NCI-H2196 (cell line): Measurements from ENCODE around the gene PHC2.
A peak's percentile ranks its signal among the peaks of the same experiment; 100 is the strongest.

Experiments used
- DNase-seq: peaks from one replicate; lab custom pipeline; 2025; ENCODE audit not compliant: unreplicated experiment; lab: John Stamatoyannopoulos, UW

PHC2 gene, protein sequence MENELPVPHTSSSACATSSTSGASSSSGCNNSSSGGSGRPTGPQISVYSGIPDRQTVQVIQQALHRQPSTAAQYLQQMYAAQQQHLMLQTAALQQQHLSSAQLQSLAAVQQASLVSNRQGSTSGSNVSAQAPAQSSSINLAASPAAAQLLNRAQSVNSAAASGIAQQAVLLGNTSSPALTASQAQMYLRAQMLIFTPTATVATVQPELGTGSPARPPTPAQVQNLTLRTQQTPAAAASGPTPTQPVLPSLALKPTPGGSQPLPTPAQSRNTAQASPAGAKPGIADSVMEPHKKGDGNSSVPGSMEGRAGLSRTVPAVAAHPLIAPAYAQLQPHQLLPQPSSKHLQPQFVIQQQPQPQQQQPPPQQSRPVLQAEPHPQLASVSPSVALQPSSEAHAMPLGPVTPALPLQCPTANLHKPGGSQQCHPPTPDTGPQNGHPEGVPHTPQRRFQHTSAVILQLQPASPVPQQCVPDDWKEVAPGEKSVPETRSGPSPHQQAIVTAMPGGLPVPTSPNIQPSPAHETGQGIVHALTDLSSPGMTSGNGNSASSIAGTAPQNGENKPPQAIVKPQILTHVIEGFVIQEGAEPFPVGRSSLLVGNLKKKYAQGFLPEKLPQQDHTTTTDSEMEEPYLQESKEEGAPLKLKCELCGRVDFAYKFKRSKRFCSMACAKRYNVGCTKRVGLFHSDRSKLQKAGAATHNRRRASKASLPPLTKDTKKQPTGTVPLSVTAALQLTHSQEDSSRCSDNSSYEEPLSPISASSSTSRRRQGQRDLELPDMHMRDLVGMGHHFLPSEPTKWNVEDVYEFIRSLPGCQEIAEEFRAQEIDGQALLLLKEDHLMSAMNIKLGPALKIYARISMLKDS

DNA sequence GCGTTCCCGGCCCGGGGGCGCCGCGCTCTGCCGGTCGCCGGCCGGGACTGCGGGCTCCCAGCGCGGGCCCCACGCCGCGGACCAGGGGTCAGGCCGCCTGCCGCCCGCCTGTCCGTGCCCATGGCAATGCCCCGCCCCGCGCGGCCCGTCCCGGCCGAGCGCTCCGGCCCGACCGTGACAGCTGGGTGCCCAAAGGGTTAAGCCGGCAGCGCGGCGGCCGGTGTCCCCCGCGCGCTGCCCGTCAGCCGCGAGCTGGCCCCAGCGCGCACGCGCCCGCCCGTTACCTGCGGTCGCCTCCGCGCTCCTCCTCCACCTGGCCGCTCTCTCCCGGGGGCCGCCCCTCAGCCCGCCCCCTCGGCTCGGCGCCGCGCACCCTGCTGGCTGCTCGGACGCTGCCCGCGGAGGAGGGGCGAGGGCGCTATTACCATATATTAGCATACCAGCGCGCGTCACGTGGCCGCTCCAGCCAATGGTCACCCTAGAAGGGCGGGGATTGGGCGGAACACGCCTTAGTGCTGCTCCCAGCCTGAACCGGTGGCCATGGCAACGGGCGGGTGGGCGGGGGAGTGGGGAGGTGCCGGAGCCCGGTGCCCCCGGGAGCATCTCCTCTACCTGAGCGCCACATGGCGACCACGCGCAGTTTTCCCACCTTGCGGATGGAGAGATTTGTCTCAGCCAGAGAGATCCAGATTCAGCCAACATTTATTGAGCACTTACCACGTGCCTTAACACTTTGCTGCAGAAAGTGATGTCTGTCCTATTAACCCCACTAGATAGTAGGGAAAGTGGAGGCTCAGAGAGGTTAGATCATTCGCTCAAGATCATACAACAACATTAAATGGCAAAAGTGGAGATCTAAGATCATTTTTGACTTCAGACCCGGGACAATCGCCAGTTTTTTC, at the start of gene PHC2:
Gene PHC2 (minus strand): TSS at position 404 of the 902 bp plus-strand sequence. CDS start 55,556 bp downstream, outside the sequence.
- peak; percentile 98 for DNase-seq

DNA sequence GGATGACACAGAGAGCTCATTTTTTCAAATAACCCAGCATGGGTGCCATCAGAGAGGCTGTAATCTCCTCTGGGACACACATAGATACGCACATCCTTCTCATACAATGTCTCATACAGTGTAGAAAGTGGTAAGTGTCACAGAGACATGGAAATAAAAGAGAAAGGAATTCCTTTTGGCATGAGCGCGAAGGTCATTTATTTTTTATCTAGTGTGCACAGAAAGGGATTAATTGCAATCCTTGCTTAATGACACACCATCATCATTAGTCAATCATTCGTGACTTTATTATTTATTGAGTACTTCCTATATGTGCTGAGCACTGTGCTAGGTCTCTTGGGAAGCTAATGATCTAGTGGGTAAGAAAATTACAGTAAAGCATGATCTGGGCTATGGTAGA, 46.6 kb upstream of the PHC2 start:
- no peak for DNase-seq

DNA sequence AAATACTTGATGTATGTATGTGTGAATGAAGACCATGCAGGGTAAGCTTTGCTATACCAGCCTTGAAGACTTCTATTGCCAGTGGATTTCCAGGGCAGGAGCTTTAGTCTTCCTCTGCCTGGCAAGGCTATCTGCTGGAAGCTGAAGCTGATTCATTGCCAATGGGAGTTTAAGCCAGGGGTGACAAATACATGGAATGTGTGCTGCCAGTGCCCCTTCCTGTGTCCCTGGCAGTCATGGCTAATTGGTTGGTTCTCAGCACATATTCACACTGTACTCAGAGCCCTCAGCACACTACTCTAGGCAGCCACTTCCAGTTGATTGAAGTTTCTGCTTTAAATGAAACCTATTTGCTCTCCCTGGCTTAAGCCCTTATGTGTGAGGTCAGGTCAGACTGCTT, 43.0 kb upstream of the PHC2 start:
- no peak for DNase-seq

DNA sequence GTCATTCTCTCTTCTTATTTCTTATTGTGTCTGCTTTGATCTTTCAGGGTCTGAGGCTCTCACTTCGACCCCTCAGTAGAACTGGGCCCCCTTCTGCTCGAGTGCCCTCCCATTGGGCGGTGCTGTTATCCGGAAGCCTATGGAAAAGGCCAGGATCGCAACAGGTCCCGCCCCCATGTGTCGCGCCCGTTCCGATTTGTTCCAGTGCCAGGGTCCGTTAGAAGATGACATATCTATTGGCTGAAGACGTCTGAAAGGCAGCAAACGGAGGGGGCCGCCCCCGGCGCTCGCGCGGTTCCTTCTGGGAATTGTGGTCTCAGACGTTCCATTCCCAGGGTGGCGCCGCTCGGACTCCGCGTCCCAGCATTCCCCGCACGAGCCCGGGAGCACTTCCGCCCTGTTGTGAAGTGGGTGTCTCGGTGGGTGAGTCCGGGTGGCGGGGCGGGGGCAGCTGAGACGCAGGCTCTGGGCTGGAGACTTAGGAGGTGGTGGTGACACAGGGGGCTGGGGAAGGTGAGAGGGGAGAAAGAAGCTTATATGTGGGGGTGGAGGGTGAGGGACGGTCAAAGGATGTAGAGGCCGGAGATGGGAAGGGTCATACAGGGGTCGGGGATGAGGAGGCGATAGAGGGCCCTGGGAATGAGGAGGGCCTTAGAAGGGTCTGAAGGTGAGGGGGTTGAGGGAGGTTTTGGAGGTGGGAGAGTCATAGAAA, 41.5 kb upstream of the PHC2 start, which contains the start of gene ZSCAN20:
Gene ZSCAN20 (plus strand): TSS at position 377 of the 712 bp plus-strand sequence. CDS start 6,644 bp downstream, outside the sequence.
- DNase-seq: peak; percentile 98

DNA sequence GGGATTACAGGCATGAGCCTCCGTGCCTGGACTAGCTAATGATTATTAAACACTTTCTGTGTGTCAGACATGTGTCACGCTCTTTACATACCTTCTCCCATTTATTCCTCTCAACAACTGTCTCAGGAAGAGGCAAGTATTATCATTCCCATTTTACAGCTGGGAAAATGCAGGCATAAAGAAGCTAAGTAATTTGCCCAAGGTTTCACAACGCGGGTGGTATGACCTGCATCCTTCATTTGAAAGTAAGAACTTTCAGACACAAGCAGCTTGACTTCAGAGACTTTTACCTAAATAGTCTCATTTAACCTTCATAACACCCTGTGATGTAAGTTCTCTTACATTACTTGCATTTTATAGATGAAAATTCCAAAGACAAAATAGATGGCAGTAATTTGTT, 40.5 kb upstream of the PHC2 start:
- DNase-seq: no peak

DNA sequence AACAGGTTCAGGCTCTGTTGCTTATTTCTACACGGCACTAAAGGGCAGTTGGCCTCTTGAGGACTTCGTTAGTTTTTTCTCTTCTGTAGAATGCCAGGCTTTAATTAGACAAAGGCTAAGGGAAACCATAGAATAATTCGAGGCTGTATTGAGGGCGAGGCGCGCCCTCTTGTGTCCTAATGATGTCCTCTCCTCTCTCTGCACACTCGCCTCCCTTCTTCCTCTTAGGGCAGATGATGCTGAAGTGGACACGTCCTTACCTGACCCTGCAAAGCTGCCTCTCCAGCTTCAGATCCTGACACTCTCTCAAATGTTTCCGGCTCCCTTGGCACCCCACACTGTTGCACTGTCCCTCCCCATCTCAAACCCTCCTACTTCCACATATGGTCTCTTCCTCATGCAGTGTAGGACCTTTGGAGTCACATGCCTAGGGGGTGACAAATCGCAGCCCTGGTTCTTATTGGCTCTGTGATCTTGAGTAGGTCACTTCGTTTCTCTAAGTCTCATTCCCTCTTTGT, 39.7 kb upstream of the PHC2 start:
- peak; percentile 91 for DNase-seq

DNA sequence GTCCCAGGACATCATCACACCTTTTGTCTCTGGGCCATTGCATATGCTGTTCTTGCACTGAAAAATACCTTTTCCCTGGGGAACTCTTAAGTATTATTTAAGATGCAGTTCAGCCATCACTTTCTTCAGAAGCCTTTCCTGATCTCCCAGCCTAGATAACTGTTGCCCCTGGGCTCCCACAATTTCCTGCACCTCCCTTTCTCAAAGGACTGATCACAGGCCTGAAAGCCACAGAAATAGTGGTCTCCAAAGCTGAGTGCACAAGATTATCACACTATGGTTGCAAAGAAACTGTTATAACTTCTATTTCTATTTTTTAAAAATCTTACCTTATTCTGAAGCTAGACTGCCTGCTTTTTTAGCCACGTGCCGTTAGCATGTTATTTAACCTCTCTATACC, 38.8 kb upstream of the PHC2 start:
- no peak for DNase-seq

DNA sequence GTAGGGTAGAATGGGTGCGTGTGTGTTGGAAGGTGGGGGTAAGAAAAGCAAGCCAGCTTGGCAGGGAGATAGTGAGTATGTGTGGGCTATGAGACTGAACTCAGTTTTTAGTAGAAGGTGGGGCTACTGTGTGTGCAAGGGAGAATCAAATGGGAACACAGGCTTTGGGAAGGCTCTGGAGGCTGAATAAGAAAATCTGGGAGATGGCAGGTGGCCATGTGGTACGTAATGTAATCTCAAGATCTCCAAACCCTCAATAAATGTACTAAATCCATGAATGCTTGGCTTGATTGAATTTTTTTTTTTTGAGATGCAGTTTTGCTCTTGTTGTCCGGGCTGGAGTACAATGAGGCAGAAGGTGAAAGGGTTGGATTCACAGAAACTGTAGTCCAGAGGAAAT, 38.1 kb upstream of the PHC2 start:
- no peak for DNase-seq

DNA sequence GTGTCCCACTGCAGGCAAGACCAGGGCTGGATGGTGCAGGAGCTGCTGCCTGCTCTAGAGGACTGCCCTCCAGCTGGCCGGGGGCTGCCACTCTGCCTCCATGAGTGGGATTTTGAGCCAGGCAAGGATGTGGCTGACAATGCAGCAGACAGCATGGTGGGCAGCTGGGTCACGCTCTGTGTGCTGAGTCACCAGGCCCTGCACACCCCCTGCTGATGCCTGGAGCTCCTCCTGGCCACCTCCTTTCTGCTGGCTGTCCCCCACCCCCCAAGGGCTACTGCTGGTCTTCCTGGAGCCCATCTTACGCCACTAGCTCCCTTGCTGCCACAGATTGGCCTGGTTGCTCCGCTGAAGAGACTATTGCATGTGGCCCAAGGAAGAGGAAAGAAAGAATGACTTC, 37.6 kb upstream of the PHC2 start:
- no peak for DNase-seq

DNA sequence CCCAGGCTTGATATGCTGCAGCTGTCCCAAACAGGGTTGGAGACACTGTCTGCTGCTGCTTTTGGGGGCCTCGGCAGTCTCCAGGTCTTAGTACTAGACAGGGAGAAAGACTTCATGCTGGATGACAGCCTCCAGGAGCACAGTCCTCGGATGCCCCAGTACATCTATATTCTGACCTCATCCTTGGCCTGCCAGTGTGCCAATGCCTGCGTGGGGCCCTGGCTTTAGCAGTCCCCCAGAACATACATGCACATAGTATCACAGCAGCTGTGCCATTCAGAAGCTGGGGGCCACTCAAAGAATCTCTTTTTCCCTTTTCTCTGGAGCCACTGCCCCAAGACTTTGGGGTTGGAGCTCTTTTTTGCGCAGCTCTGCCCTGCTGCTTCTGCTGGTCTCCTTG, 37.1 kb upstream of the PHC2 start:
- DNase-seq: no peak

DNA sequence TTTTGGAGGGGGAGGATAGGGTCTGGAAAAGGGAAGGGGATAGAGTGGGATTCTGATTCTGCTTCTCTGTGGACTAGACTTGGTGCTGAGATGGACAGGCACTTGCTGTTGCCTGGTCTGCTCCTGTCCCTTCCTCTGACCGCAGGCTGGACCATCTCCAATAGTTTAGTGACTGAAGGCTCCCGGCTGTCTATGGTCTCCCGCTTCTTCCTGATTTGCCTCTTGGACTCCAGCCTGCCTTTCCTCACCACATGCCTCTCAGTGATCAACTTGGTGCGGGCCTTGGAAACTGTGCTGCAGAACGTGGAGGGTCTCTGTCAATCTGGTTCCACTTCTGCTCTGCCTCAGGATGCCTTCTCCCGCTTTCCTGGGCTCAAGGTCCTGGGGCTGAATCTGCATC, 35.3 kb upstream of the PHC2 start:
- DNase-seq: no peak

DNA sequence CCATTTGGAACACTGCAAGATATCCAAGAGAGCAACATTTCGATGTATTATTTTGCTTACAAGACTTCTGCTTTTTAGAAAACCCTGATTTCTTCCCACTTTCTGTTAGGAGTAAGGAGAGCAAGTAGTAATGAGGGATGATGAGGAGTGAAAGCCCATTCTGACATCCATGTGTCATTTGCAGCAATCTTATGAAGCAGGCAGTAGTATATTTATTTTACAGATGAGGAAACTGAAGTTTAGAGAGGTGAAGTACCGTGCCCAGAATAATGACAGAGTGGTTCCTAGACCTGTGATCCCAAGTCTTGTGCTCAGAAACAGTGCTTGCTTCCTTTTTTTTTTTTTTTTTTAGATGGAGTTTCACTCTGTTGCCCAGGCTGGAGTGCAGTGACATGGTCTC, 34.4 kb upstream of the PHC2 start:
- no peak for DNase-seq

DNA sequence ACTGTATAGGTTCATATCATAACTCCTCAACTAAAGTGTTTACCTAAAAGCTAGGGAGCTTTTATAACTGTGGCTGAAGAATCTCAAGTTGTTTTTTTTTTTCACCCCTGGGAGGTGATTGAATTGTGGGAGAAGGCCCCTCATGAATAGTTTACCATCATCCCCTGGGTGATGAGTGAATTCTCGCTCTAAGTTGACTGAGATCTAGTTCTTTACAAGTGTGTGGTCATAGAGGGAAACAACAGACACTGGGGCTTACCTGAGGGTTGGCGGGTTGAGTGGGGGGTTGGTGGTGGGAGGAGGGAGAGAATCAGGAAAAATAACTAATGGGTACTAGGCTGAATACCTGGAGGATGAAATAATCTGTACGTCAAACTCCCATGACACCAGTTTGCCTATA, 33.7 kb upstream of the PHC2 start:
- DNase-seq: no peak

DNA sequence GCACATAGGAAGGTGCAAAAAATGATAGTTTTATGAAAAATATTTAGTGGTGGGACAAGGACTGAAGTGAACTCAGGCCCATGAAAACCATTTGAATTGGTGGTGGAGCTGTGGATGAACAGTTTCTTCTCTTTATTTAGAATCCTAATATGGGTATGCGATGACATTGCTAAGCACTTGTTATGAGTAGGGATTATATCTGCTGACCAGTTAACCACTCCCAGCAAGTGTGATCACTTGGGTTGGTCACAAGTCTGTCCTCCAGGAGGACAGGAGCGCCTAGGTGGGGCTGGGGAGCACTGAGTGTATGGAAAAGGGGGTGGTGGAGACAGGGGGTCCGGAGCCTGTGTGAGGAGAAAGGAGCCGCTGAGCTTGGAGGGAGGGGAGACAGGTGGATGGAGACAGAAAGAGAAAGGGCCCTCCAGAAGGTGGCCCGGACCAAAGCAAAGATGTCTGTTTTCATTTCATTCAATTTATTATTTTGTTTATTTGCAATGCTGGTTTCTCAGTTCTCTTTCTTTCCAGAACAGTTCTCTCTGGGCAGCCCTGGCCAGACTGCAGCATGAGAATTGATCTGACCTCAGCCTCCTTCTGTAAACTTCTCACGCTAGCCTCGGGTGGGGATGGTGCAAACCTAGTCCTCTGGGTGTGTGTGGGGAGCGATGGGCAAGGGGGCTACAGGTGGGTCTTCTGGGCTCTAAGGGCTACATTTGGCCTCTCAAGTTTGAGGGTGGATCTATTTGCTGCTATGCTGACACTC, 31.7 kb upstream of the PHC2 start:
- DNase-seq: no peak

DNA sequence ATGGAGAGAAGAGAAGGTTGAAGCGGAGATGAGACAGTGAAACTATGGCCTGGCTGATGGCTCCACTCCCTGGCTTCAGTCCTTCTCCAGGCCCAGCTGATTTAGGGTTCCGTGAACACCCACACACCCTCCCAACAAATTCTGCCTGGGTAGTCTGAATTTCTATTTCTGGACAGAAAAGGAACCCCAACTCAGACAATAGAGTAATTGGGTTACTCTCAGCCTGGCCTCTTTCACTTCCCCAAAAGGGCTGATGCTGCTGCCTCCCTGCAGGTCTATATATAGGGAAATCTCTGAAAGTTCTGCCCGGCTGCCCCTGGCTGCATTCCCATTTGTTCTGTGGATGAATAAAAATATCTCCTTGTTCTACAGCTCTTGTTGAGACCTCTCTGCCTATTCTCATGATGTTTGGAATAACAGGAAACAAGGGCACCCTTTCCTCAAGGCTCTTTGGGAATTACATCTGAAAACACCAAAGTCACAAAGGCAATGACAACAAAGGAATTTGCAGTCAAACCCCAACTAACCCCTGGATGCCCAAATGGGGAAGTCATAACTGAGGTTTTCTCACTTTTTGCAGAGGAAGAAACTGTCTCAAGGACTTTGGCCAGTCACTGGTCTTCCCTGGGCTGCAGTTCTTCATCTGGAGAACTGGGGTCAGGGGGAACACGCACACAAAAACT, 30.2 kb upstream of the PHC2 start:
- no peak for DNase-seq

DNA sequence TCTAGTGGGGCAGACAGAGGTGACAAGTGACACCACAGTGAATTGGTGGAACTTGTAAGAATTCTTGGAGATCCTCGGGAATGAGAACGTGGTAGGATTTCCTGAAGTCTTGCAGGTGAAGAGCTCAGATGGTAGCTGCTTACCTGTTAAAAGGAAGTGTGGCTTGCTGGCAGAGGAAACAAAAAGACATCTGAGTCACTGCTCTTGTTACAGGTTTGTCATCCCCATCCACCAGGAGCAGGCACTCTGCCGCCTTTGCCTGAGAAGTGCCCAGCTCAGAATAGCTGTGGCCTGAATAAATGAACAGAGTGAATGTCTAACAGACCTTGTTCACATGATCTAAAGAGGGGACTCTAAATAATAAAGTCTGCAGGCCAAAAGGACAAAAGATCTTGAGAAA, 29.2 kb upstream of the PHC2 start:
- DNase-seq: no peak

DNA sequence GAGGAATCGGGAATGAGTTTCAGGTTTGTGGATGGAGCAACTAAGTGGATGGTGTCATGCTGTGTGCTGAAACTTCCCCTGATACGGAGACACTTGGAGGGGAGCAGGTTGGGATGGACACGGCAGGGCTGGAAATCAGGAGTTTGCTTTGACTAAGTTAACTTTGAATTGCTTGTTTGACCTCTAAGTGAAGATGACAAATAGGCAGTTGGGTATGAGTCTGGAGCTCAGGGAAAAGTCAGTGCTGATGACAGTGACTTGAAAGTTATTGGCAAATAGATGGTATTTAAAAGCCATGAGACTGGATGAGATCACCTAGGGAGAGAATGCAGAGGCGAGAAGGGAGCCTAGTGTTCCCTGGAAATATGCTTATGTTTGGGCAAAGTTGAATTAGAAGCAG, 28.8 kb upstream of the PHC2 start:
- no peak for DNase-seq

DNA sequence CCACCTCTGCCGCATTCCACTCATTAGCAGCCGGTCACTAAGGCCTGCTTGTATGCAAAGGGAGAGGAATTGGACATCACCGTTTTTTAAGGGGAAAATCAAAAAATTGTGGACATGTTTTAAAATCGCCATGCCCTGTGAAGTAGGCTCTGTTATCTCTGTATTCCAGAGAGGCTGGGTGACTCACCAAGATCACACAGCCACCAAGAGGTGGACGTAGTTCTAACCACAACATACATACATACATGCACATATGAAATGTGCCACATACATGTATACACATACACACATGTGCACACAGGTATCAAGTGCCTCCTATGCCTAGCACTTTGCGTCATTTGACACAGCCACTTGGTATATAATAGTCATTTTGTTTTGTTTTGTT, 25.6 kb upstream of the PHC2 start:
- DNase-seq: no peak
